Measurements from ENCODE around the gene SLC22A2. TPM values are rescaled to one million over a fixed set of nuclear protein-coding genes. Genes with fewer than 3 reads are reported as not detected.

SLC22A2 gene
- total and polyA plus RNA-seq, 2 experiments from 2014 or later = 0.94 to 1.1 TPM

GRCh38 chr6:160298121-160298520 lies 39.5 kb upstream of the SLC22A2 start:
- DNase-seq (ENCODE audit: low spot score) (no peak), ATAC-seq (no peak)
- Histone ChIP-seq H3K27ac (ENCODE audit: low read depth) (no peak overlapping the region), H3K4me3 (no peak overlapping the region), H4K20me1 (replicated peaks; ENCODE audit: insufficient read depth) (no peaks in the 10 kb centered on the region), H3K79me2 (replicated peaks; ENCODE audit: insufficient read depth) (no peaks in the 10 kb centered on the region), H3K36me3 (ENCODE audit: insufficient read depth) (no peaks in the 10 kb centered on the region), H3K9me2 (ENCODE audit: insufficient read depth) (no peaks in the 10 kb centered on the region), H3K4me1 (ENCODE audit: insufficient read depth) (peaks cover 4% of the 10 kb centered on the region; the same call in 1 of the 2 replicates), H3F3A (replicated peaks; ENCODE audit: low read depth) (no peaks in the 10 kb centered on the region), H3K27me3 (ENCODE audit: insufficient read depth) (no peaks in the 10 kb centered on the region), H3K4me2 (no peak overlapping the region), H2AFZ (0 out of 2 replicates have a peak overlapping the region, but pooled peaks have one; percentile 43)
- TF ChIP-seq STAT1 (IDR thresholded peaks at IDR 0.05; ENCODE audit: unreplicated experiment) (no peak), ZNF114 (CRISPR knock-in tag; IDR thresholded peaks at IDR 0.05) (no peak), POLR2AphosphoS5 (IDR thresholded peaks at IDR 0.05; ENCODE audit: low read depth) (no peak), NANOG (IDR thresholded peaks at IDR 0.05; ENCODE audit: borderline replicate concordance) (no peak), EZH2 (IDR thresholded peaks at IDR 0.05; ENCODE audit: low read depth, unreplicated experiment) (no peak), CTCF (conservative IDR thresholded peaks at IDR 0.05; ENCODE audit: low read depth in 2 of 2) (no peak), ZNF331 (CRISPR knock-in tag; IDR thresholded peaks at IDR 0.05; ENCODE audit: low read depth) (no peak), ZNF462 (CRISPR knock-in tag; IDR thresholded peaks at IDR 0.05) (no peak), EZH2phosphoT487 (IDR thresholded peaks at IDR 0.05; ENCODE audit: unreplicated experiment) (no peak), CREB1 (CRISPR knock-in tag; IDR thresholded peaks at IDR 0.05; ENCODE audit: low read depth) (no peak), REST (IDR thresholded peaks at IDR 0.05; ENCODE audit: unreplicated experiment) (no peak), JUNB (IDR thresholded peaks at IDR 0.05; ENCODE audit: unreplicated experiment) (no peak), ETS1 (IDR thresholded peaks at IDR 0.05) (no peak)
- Mint-ChIP-seq H3K36me3 (ENCODE audit: low read depth) (peaks cover 6% of the 10 kb centered on the region; the same call in 2 of the 3 replicates), H3K4me1 (peaks cover 20% of the 10 kb centered on the region), H3K4me3 (no peak overlapping the region), H3K27ac (no peak overlapping the region), H3K9me3 (peaks cover 3% of the 10 kb centered on the region; the same call in 2 of the 3 replicates), H3K27me3 (ENCODE audit: insufficient read depth, low read depth, poor library complexity) (peaks cover 3% of the 10 kb centered on the region)

Measured in GM23338 (cell line).